ENCODE measurements around the gene DFFA.
A peak's percentile ranks its signal among the peaks of the same experiment; 100 is the strongest.
"Not testable (repeated sequence)": the region's sequence is repeated elsewhere in the genome, so short reads cannot be mapped to it uniquely, and the experiment has no call there.

Gene DFFA

GRCh38 chr1:10428984-10429383 is 43.3 kb downstream of the DFFA start:
- no peaks in the 10 kb centered on the region for H3K36me3 ChIP-seq (ENCODE audit: insufficient read depth, low read length)
- no peak overlapping the region for H2AFZ ChIP-seq (ENCODE audit: low read length, unreplicated experiment)
- H3K27me3 ChIP-seq (ENCODE audit: insufficient read depth, low read length): no peaks in the 10 kb centered on the region
- no peak overlapping the region for H3K4me3 ChIP-seq (ENCODE audit: low read depth, low read length)
- no peak overlapping the region for H3K27ac ChIP-seq (ENCODE audit: low read depth, low read length)
- H3K79me2 ChIP-seq (ENCODE audit: control insufficient read depth, insufficient read depth, low read length, unreplicated experiment): peaks cover 5% of the 10 kb centered on the region
- H3K4me1 ChIP-seq (ENCODE audit: control insufficient read depth, insufficient read depth, low read length, unreplicated experiment): peaks cover 7% of the 10 kb centered on the region

GRCh38 chr1:10426535-10426848 is 45.8 kb downstream of the DFFA start:
- H3K79me2 ChIP-seq (ENCODE audit: control insufficient read depth, insufficient read depth, low read length, unreplicated experiment); H3K4me3 ChIP-seq (ENCODE audit: low read depth, low read length); H3K36me3 ChIP-seq (ENCODE audit: insufficient read depth, low read length); H3K4me1 ChIP-seq (ENCODE audit: control insufficient read depth, insufficient read depth, low read length, unreplicated experiment); H3K27ac ChIP-seq (ENCODE audit: low read depth, low read length); H3K27me3 ChIP-seq (ENCODE audit: insufficient read depth, low read length); H2AFZ ChIP-seq (ENCODE audit: low read length, unreplicated experiment): not testable (repeated sequence)

- H3K4me1 ChIP-seq (ENCODE audit: control insufficient read depth, insufficient read depth, low read length, unreplicated experiment); H3K79me2 ChIP-seq (ENCODE audit: control insufficient read depth, insufficient read depth, low read length, unreplicated experiment); H3K4me3 ChIP-seq (ENCODE audit: low read depth, low read length); H3K27me3 ChIP-seq (ENCODE audit: insufficient read depth, low read length); H3K36me3 ChIP-seq (ENCODE audit: insufficient read depth, low read length); H2AFZ ChIP-seq (ENCODE audit: low read length, unreplicated experiment); H3K27ac ChIP-seq (ENCODE audit: low read depth, low read length): not testable (repeated sequence)
Measured at GRCh38 chr1:10425826-10426534, 46.3 kb downstream of the DFFA start.

- 0 out of 2 replicates have a peak, but pooled peaks cover 2% of the 10 kb centered on the region for H3K36me3 ChIP-seq (ENCODE audit: insufficient read depth, low read length)
- no peak overlapping the region for H2AFZ ChIP-seq (ENCODE audit: low read length, unreplicated experiment)
- no peak overlapping the region for H3K4me3 ChIP-seq (ENCODE audit: low read depth, low read length)
- no peaks in the 10 kb centered on the region for H3K27me3 ChIP-seq (ENCODE audit: insufficient read depth, low read length)
- no peaks in the 10 kb centered on the region for H3K79me2 ChIP-seq (ENCODE audit: control insufficient read depth, insufficient read depth, low read length, unreplicated experiment)
- no peak overlapping the region for H3K27ac ChIP-seq (ENCODE audit: low read depth, low read length)
- peaks cover 3% of the 10 kb centered on the region for H3K4me1 ChIP-seq (ENCODE audit: control insufficient read depth, insufficient read depth, low read length, unreplicated experiment)
Measured at GRCh38 chr1:10424651-10425050, 47.7 kb downstream of the DFFA start.

- no peaks in the 10 kb centered on the region for H3K79me2 ChIP-seq (ENCODE audit: control insufficient read depth, insufficient read depth, low read length, unreplicated experiment)
- no peak overlapping the region for H3K4me3 ChIP-seq (ENCODE audit: low read depth, low read length)
- H2AFZ ChIP-seq (ENCODE audit: low read length, unreplicated experiment): no peak overlapping the region
- 0 out of 2 replicates have a peak, but pooled peaks cover 7% of the 10 kb centered on the region for H3K36me3 ChIP-seq (ENCODE audit: insufficient read depth, low read length)
- no peaks in the 10 kb centered on the region for H3K27me3 ChIP-seq (ENCODE audit: insufficient read depth, low read length)
- H3K27ac ChIP-seq (ENCODE audit: low read depth, low read length): no peak overlapping the region
- H3K4me1 ChIP-seq (ENCODE audit: control insufficient read depth, insufficient read depth, low read length, unreplicated experiment): no peaks in the 10 kb centered on the region
Measured at GRCh38 chr1:10424034-10424433, 48.3 kb downstream of the DFFA start.

- H3K27me3 ChIP-seq (ENCODE audit: insufficient read depth, low read length): no peaks in the 10 kb centered on the region
- no peaks in the 10 kb centered on the region for H3K4me1 ChIP-seq (ENCODE audit: control insufficient read depth, insufficient read depth, low read length, unreplicated experiment)
- peaks cover 22% of the 10 kb centered on the region for H3K36me3 ChIP-seq (ENCODE audit: insufficient read depth, low read length)
- H2AFZ ChIP-seq (ENCODE audit: low read length, unreplicated experiment): no peak overlapping the region
- H3K27ac ChIP-seq (ENCODE audit: low read depth, low read length): no peak overlapping the region
- no peak overlapping the region for H3K4me3 ChIP-seq (ENCODE audit: low read depth, low read length)
- H3K79me2 ChIP-seq (ENCODE audit: control insufficient read depth, insufficient read depth, low read length, unreplicated experiment): no peaks in the 10 kb centered on the region
Measured at GRCh38 chr1:10421637-10422036, 50.7 kb downstream of the DFFA start.

- Histone ChIP-seq H3K27me3 (ENCODE audit: insufficient read depth, low read length) (no peaks in the 10 kb centered on the region), H2AFZ (ENCODE audit: low read length, unreplicated experiment) (no peak overlapping the region), H3K4me1 (ENCODE audit: control insufficient read depth, insufficient read depth, low read length, unreplicated experiment) (peaks cover 9% of the 10 kb centered on the region), H3K79me2 (ENCODE audit: control insufficient read depth, insufficient read depth, low read length, unreplicated experiment) (no peaks in the 10 kb centered on the region), H3K36me3 (ENCODE audit: insufficient read depth, low read length) (peaks cover 33% of the 10 kb centered on the region), H3K27ac (ENCODE audit: low read depth, low read length) (no peak overlapping the region), H3K4me3 (ENCODE audit: low read depth, low read length) (no peak overlapping the region)
Measured at GRCh38 chr1:10419351-10419750, 53.0 kb downstream of the DFFA start.

- not testable (repeated sequence) for H3K27me3 ChIP-seq (ENCODE audit: insufficient read depth, low read length); H3K4me1 ChIP-seq (ENCODE audit: control insufficient read depth, insufficient read depth, low read length, unreplicated experiment); H3K79me2 ChIP-seq (ENCODE audit: control insufficient read depth, insufficient read depth, low read length, unreplicated experiment); H3K27ac ChIP-seq (ENCODE audit: low read depth, low read length); H2AFZ ChIP-seq (ENCODE audit: low read length, unreplicated experiment); H3K4me3 ChIP-seq (ENCODE audit: low read depth, low read length)
- H3K36me3 ChIP-seq (ENCODE audit: insufficient read depth, low read length): peaks cover 33% of the 10 kb centered on the region
Measured at GRCh38 chr1:10418741-10419140, 53.6 kb downstream of the DFFA start.

GRCh38 chr1:10415967-10416366 is 56.4 kb downstream of the DFFA start:
- Histone ChIP-seq H3K36me3 (ENCODE audit: insufficient read depth, low read length) (peaks cover 52% of the 10 kb centered on the region), H3K27ac (ENCODE audit: low read depth, low read length) (peak overlapping the region; percentile 84)
- not testable (repeated sequence) for H3K4me3 ChIP-seq (ENCODE audit: low read depth, low read length); H3K79me2 ChIP-seq (ENCODE audit: control insufficient read depth, insufficient read depth, low read length, unreplicated experiment); H3K27me3 ChIP-seq (ENCODE audit: insufficient read depth, low read length); H2AFZ ChIP-seq (ENCODE audit: low read length, unreplicated experiment); H3K4me1 ChIP-seq (ENCODE audit: control insufficient read depth, insufficient read depth, low read length, unreplicated experiment)

GRCh38 chr1:10415211-10415930 is 57.0 kb downstream of the DFFA start:
- no peak overlapping the region for H3K4me3 ChIP-seq (ENCODE audit: low read depth, low read length)
- H3K36me3 ChIP-seq (ENCODE audit: insufficient read depth, low read length): peaks cover 56% of the 10 kb centered on the region
- H2AFZ ChIP-seq (ENCODE audit: low read length, unreplicated experiment): no peak overlapping the region
- H3K79me2 ChIP-seq (ENCODE audit: control insufficient read depth, insufficient read depth, low read length, unreplicated experiment): no peaks in the 10 kb centered on the region
- H3K4me1 ChIP-seq (ENCODE audit: control insufficient read depth, insufficient read depth, low read length, unreplicated experiment): peaks cover 9% of the 10 kb centered on the region
- H3K27ac ChIP-seq (ENCODE audit: low read depth, low read length): peak overlapping the region; percentile 84
- no peaks in the 10 kb centered on the region for H3K27me3 ChIP-seq (ENCODE audit: insufficient read depth, low read length)

GRCh38 chr1:10407201-10407600 is 65.1 kb downstream of the DFFA start:
- H3K27ac ChIP-seq (ENCODE audit: low read depth, low read length): no peak overlapping the region
- no peak overlapping the region for H2AFZ ChIP-seq (ENCODE audit: low read length, unreplicated experiment)
- no peaks in the 10 kb centered on the region for H3K27me3 ChIP-seq (ENCODE audit: insufficient read depth, low read length)
- peaks cover 17% of the 10 kb centered on the region for H3K4me1 ChIP-seq (ENCODE audit: control insufficient read depth, insufficient read depth, low read length, unreplicated experiment)
- H3K36me3 ChIP-seq (ENCODE audit: insufficient read depth, low read length): peaks cover 47% of the 10 kb centered on the region
- peaks cover 2% of the 10 kb centered on the region for H3K79me2 ChIP-seq (ENCODE audit: control insufficient read depth, insufficient read depth, low read length, unreplicated experiment)
- no peak overlapping the region for H3K4me3 ChIP-seq (ENCODE audit: low read depth, low read length)
